HG03354 (cell line): ENCODE data around the gene SCGB1A1.

ENCODE experiments used
- ATAC-seq: cut with Tn5 transposase; IDR thresholded peaks from one replicate; pipeline ENCODE4 v1.9.1; 2021; ENCODE audit warnings: mild to moderate bottlenecking; ENCODE audit not compliant: unreplicated experiment, poor library complexity, severe bottlenecking

The SCGB1A1 gene

GRCh38 chr11:62471603-62472002, 52.8 kb downstream of the SCGB1A1 start:
- no peak for ATAC-seq

DNA sequence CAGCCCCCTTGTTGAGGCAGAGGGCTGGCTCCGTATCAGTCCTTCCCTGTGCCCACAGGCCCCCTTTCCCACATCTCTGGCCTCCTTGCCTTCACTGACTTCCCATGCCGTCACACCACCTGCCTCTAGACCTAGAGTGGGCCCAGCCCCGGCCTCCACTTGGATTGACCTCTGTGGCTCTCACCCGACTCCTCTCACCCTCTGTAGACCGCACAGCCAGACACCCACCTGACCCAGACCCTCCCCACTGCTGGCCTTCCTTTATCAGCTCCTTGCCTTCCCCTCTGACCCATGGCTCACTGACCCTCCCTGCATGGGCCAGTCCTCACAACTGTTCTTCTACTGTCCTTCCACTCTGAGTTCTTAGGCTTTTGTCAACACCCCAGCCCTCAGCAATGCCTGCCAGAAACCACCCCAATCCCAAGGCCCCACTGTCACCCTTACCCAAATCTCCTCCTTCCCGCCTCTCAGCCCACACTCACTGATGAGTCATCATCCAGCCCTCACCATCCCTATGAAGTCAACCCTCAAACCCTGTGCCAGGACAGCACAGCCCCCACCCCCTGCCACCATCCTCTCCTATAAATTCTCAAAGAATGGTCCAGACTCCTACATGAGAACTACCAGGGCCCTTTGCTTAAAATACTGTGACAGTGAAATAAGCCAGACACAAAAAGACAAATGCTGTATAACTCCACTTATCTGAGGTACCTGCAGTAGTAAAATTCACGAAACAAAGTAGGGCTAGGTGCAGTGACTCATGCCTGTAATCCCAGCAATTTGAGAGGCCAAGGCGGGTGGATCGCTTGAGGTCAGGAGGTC, 53.4 kb downstream of the SCGB1A1 start:
- no peak for ATAC-seq
